Duodenal mucosa (tissue), 2 donors: ENCODE measurements around the gene LHCGR.

Experiments
- H3K27ac ChIP-seq: one replicate; pipeline ENCODE4 v1.7.0; 2013; ENCODE audit warnings: low read depth, low read length
- H3K27me3 ChIP-seq, 2 donors: one replicate each; pipeline ENCODE4 v1.7.0; 2013; ENCODE audit warnings: low read length in 2 of 2, control low read depth in 1 of 2; ENCODE audit not compliant: insufficient read depth in 2 of 2, control insufficient read depth in 1 of 2
- H3K36me3 ChIP-seq, 2 donors: one replicate each; pipeline ENCODE4 v1.7.0; 2013; ENCODE audit warnings: low read length in 2 of 2, control low read depth in 1 of 2; ENCODE audit not compliant: insufficient read depth in 2 of 2, control insufficient read depth in 1 of 2
- H3K4me1 ChIP-seq, 2 donors: one replicate each; pipeline ENCODE4 v1.7.0; 2013; ENCODE audit warnings: low read length in 2 of 2, control low read depth in 1 of 2; ENCODE audit not compliant: insufficient read depth in 2 of 2, control insufficient read depth in 1 of 2
- H3K4me3 ChIP-seq, 2 donors: one replicate each; pipeline ENCODE4 v1.7.0; 2013; ENCODE audit warnings: low read length in 2 of 2, low read depth in 1 of 2
- H3K9ac ChIP-seq, 2 donors: one replicate each; pipeline ENCODE4 v1.7.0; 2013; ENCODE audit warnings: low read length in 2 of 2, low read depth in 1 of 2
- H3K9me3 ChIP-seq, 2 donors: one replicate each; pipeline ENCODE4 v1.7.0; 2013; ENCODE audit warnings: low read length in 2 of 2, control low read depth in 1 of 2; ENCODE audit not compliant: control insufficient read depth in 1 of 2

The LHCGR gene

DNA sequence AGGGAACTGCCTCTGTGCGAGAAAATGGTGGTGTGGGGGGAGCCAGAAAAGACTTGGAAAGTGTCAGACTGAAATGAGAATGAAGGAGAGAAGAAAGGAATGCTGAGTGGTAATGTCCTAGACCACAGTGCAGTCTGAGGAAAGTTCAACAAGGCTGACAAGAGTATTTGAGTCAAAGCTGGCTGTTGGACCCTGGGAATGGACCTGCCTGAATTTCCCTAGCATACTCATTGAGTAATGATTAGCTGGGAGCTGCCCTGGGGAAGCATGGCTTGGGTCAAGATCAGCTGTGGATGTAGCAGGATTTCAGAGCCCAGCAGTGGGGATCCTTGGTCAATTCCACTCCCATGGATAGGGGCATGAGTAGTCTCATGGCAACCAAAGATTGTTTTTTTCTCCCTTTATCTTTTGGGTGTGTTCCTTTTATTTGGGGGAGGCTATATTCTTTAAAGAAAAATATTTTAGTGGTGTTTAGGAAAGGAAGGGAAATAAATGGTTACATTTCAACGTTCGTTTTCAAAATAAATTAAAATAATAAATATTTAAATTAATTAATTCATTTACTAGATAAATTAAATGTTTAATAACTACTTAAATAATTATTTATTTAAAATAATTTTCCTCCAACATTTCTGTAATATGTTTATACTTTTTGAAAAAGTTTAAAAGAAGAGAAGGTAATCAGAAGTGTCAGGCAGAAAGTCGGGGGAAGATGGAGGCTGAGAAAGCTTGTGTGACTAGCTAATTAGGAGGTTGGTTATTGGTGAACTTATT, 15.9 kb upstream of the LHCGR start:
- H3K9me3 ChIP-seq, result no peaks in the 10 kb centered on the region
- no peaks in the 10 kb centered on the region for H3K4me1 ChIP-seq
- H3K9ac ChIP-seq, result no peak overlapping the region
- H3K27me3 ChIP-seq, result no peaks in the 10 kb centered on the region
- no peaks in the 10 kb centered on the region for H3K36me3 ChIP-seq
- H3K27ac ChIP-seq, result no peak overlapping the region
- H3K4me3 ChIP-seq, result no peak overlapping the region

DNA sequence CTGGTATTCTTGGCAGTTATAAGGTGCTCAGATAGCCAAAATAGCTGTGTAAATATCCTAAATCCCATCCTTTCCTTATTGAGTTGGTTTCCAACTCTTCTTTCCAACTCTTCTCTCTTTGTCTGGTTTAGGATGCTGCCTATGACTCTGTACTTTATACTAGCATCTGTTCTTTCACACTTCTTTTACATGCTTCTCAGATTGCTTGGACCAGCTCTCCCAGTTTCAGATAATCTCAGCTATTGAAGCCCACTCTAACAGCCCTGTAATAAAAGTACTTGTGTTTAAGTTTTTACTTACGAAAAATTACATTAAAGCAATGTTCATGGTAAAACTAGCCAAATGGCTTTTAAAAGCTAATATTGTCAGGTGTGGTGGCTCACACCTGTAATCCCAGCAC, 14.7 kb upstream of the LHCGR start:
- H3K27ac ChIP-seq, result no peak overlapping the region
- H3K9me3 ChIP-seq, result no peaks in the 10 kb centered on the region
- no peaks in the 10 kb centered on the region for H3K36me3 ChIP-seq
- H3K9ac ChIP-seq, result no peak overlapping the region
- H3K27me3 ChIP-seq, result no peaks in the 10 kb centered on the region
- H3K4me3 ChIP-seq, result no peak overlapping the region
- no peaks in the 10 kb centered on the region for H3K4me1 ChIP-seq

DNA sequence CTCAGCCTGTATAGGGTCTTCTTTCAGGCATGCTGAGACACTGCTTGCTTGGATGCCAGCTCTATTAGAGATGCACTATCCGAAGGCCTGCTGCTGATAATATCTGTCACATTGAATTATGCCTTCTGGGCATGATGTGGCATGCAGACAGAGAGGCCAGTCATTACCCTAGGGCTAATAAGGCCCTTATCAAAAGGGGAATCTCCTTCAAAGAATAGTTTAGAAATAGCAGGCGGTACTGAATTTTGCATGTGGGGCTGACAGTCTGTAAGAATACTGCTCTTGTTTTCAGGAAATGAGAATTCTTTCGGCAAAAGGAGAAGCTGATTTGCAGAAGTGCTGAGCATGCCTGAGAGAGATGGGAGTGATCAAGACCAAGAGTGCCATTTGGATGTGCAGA, 13.1 kb upstream of the LHCGR start:
- Histone ChIP-seq H3K4me3 (no peak overlapping the region), H3K27ac (no peak overlapping the region), H3K9me3 (no peaks in the 10 kb centered on the region), H3K36me3 (no peaks in the 10 kb centered on the region), H3K9ac (no peak overlapping the region), H3K27me3 (no peaks in the 10 kb centered on the region), H3K4me1 (no peaks in the 10 kb centered on the region)

DNA sequence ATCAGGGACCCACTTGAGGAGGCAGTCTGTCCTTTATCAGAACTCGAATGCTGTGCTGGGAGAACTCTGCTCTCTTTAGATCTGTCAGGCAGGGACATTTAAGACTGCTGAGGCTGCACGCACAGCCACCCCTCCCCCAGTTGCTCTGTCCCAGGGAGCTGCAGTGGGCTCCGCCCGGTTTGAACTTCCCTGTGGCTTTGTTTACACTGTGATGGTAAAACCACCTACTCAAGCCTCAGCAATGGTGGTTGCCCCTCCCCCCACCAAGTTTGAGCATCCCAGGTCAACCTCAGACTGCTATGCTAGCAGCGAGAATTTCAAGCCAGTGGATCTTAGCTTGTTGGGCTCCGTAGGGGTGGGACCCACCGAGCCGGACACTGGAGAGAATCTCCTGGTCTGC, 11.8 kb upstream of the LHCGR start:
- no peaks in the 10 kb centered on the region for H3K4me1 ChIP-seq
- no peaks in the 10 kb centered on the region for H3K27me3 ChIP-seq
- H3K9ac ChIP-seq, result no peak overlapping the region
- H3K9me3 ChIP-seq, result no peaks in the 10 kb centered on the region
- H3K36me3 ChIP-seq, result no peaks in the 10 kb centered on the region
- no peak overlapping the region for H3K4me3 ChIP-seq
- H3K27ac ChIP-seq, result no peak overlapping the region

DNA sequence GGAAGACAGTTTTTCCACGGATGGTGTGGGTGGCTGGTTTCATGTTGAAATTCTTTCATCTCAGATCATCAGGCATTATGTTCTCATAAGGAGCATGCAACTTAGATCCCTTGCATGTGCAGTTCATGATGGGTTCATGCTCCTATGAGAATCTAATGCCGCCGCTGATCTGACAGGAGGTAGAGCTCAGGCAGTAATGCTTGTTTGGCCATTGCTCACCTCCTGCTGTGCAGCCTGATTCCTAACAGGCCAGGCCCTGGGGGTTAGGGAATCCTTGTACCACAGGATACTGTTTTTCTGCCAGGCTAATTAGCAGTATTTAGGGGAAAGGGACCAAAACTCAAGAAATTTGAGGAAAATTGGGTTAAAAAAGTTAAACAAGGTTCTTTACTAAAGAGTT, 5.3 kb upstream of the LHCGR start:
- no peaks in the 10 kb centered on the region for H3K9me3 ChIP-seq
- H3K9ac ChIP-seq, result no peak overlapping the region
- no peak overlapping the region for H3K27ac ChIP-seq
- no peak overlapping the region for H3K4me3 ChIP-seq
- no peaks in the 10 kb centered on the region for H3K36me3 ChIP-seq
- H3K27me3 ChIP-seq, result no peaks in the 10 kb centered on the region
- H3K4me1 ChIP-seq, result no peaks in the 10 kb centered on the region

DNA sequence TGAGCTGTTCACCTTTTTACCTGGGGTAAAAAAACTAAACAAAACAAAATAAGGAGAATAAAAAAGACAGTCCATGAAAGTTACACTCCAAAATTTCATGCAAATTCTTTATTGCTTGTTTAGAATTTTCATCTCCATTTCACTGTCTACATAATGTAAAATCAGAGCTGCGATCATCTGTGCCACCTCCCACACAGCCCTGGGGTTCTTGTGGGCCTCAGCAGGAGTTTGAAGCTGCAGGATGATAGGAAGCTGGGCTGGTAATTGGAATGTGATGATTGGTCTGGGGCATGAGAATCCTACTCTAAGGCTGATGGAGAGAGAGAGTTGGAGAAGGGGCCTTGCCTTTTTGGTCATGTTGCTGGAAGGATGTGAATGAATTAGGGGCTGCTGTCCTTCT, 4.2 kb upstream of the LHCGR start:
- Histone ChIP-seq H3K4me1 (no peaks in the 10 kb centered on the region), H3K27me3 (no peaks in the 10 kb centered on the region), H3K36me3 (no peaks in the 10 kb centered on the region), H3K4me3 (no peak overlapping the region), H3K27ac (no peak overlapping the region), H3K9me3 (no peaks in the 10 kb centered on the region), H3K9ac (no peak overlapping the region)

DNA sequence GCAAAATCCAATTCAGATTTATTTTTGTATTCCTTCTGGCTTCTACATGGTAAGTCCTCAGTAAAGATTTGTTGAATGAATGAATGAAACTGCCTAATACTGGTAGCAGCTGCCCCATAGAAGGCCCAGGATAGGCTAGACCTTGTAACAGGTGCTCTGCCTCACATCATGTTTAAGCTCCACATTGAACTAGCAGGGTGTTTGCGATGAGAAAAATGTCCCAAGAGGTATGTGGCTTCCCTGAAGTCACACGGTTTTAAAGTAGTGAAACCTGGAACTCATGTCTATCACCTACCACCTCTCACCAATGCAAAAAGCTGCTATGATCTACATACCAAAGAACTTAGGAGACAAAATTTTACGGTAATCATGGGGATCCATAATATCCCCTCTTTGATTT, 765 bp upstream of the LHCGR start:
- no peak overlapping the region for H3K27ac ChIP-seq
- H3K4me1 ChIP-seq, result no peaks in the 10 kb centered on the region
- H3K9ac ChIP-seq, result no peak overlapping the region
- H3K27me3 ChIP-seq, result peaks cover 0 to 5% of the 10 kb centered on the region in 2 donors
- no peaks in the 10 kb centered on the region for H3K36me3 ChIP-seq
- no peaks in the 10 kb centered on the region for H3K9me3 ChIP-seq
- H3K4me3 ChIP-seq, result no peak overlapping the region

DNA sequence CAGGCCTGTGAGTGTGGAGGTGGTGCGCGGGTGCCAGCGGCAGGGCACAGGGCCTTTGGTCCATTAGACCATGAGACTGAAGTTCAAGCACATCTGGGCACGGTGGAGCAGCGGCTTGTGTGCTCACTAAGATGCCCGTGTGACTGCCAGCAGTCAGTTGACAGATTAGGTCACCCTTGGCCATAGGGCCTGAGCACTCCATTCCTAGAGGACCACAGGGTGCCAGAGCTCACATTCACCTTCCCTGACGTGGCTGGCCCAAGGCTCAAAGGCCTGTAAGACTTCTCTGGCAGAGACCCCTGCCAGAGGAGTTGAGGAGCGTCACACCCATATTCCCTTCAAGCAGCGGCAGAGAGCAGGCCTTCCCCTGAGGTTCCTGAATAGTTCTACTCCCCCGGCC, 650 bp downstream of the LHCGR start:
- Histone ChIP-seq H3K9me3 (no peaks in the 10 kb centered on the region), H3K36me3 (no peaks in the 10 kb centered on the region), H3K27me3 (peaks cover 0 to 5% of the 10 kb centered on the region in 2 donors), H3K4me1 (no peaks in the 10 kb centered on the region), H3K27ac (no peak overlapping the region), H3K9ac (no peak overlapping the region), H3K4me3 (no peak overlapping the region)

DNA sequence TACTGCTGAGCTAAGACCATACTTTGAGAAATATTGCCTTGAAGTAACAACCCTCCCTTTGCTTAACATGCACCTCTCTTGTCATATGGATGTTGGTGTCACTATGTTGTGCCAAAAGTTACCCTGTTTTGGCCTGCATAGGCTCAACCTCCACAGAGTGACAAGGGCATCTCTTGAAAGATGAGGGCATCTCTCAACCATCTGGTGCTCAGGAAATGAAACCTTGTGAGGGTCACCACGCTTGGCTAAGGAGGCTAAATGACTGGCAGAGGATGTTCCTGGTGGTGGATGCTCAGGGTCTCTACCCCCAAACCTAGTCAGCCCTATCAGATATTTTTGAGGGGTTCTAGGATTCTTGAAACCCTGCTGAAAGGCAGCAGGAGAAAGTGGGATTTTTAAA, 2.3 kb downstream of the LHCGR start:
- Histone ChIP-seq H3K4me3 (no peak overlapping the region), H3K27me3 (peaks cover 0 to 5% of the 10 kb centered on the region in 2 donors), H3K27ac (no peak overlapping the region), H3K9ac (no peak overlapping the region), H3K36me3 (no peaks in the 10 kb centered on the region), H3K4me1 (no peaks in the 10 kb centered on the region), H3K9me3 (no peaks in the 10 kb centered on the region)

DNA sequence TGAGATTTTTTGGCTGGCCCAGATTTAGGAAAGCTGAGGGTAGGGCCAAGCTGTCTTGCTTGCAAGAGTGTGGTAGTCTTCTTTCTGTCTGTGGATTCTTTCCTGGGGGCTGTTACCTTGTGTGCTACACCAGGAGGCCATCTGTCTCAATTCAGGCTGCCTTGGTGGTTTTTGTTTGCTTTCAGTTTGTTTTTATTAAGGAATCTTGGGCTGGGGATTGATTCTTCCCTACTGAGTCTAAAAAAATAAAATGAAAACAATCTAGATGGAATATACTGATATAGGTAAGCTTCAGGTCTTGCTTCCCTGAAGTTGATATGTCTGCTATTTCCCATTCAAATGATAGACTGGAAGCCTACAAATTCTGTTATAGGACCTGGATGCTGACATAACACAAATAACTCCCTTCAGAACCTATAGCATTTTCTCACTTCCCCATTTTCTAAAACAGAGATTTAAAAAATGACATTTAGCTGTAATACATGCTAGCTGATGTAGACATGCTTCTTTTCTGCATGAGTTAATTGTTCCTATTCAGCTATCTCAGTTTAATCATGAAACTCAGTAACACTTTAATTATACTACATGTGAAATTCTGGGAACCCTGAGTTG, 5.3 kb downstream of the LHCGR start:
- Histone ChIP-seq H3K4me3 (no peak overlapping the region), H3K27ac (no peak overlapping the region), H3K4me1 (no peaks in the 10 kb centered on the region), H3K27me3 (peaks cover 0 to 5% of the 10 kb centered on the region in 2 donors), H3K9me3 (no peaks in the 10 kb centered on the region), H3K36me3 (no peaks in the 10 kb centered on the region), H3K9ac (no peak overlapping the region)
